G401.6 (cell line): ENCODE data around the gene COL6A5.

Experiments used
- FAIRE-seq: peaks from 2 replicates; lab custom pipeline; 2012; peaks lifted over from hg19 to GRCh38; lab: Jason Lieb, UNC

Gene COL6A5

GRCh38 chr3:130519754-130520153, 174.3 kb downstream of the COL6A5 start:
- no peak for FAIRE-seq

GRCh38 chr3:130522399-130522798, 176.9 kb downstream of the COL6A5 start:
- no peak for FAIRE-seq

- FAIRE-seq, result no peak
Measured at GRCh38 chr3:130527426-130527825, 182.0 kb downstream of the COL6A5 start.

GRCh38 chr3:130528120-130528519, 182.6 kb downstream of the COL6A5 start:
- FAIRE-seq, result no peak

GRCh38 chr3:130529486-130530215, 184.2 kb downstream of the COL6A5 start:
- FAIRE-seq, result no peak

GRCh38 chr3:130533247-130533646, 187.8 kb downstream of the COL6A5 start:
- FAIRE-seq, result no peak
